Stimulated activated CD4-positive, alpha-beta T cell treated with anti-CD3 and anti-CD28 coated beads, Interleukin-4, amount 100 ng/mL, for 24 hours (primary cell): ENCODE measurements around the gene MARCO.
"Not testable (repeated sequence)": the region's sequence is repeated elsewhere in the genome, so short reads cannot be mapped to it uniquely, and the experiment has no call there.

Source experiments
- DNase-seq: peaks from one replicate; pipeline ENCODE4 v3.0.0-alpha.2; 2020

MARCO gene

DNA sequence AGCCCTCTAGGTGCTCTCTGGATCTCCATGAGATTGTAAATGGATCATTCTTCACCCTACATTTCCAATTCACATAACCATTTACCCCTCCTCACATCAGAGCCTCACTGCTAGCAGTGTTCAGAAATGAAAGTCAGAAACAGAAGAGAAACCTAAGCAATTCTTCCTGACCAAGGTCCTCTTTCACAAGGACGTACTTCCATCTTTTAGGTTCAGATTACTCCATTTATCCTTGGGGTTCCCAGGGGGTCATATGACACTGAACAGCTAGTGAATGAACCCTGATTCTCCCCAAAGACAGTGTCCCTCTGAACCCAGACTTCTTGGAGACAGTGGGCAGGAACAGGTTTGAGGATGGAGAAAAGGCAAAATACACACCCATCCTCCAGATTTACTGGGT, 12.9 kb upstream of the MARCO start:
- DNase-seq: no peak

DNA sequence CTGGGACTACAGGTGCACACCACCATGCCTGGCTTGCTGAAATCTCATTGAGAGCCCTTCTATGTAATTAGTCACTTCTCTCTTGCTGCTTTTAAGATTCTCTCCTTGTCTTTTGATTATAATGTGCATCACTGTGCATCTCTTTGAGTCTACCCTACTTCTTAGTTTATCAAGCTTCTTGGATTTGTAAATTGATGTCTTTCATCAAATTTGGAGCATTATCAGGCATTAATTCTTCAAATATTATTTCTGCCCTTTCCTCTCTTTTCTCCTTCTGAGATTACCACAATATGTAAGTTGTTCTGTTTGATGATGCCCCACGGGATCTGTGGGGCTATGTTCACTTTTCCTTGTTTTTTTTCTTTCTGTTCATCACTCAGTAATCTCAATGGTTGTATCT, 9.0 kb upstream of the MARCO start:
- DNase-seq: no peak

- no peak for DNase-seq
Measured at GRCh38 chr2:118936306-118936705, 5.7 kb upstream of the MARCO start.

- DNase-seq: no peak
Measured at GRCh38 chr2:118936936-118937335, 5.1 kb upstream of the MARCO start.

DNA sequence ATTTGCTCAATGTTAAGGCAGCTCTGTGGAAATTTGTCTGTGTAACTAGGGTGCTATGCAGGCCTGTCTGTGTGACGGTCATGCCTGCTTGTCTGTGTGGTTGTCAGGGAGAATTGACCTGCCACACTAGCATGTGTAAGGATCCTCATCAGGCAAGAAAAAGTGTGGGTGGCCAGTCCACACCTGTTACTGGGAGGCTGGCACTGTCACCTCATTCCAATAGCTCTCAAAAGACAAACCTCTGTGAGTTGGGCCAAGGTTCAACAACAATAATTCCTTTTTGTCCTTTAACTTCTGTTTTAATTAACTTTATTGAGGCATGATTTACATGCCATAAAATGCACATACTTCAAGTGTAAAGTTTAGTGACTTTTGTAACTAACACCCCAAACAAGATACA, 4.2 kb upstream of the MARCO start:
- DNase-seq: no peak

GRCh38 chr2:118939994-118940393, 2.0 kb upstream of the MARCO start:
- DNase-seq: no peak

GRCh38 chr2:118940486-118941120, 1.4 kb upstream of the MARCO start:
- no peak for DNase-seq

DNA sequence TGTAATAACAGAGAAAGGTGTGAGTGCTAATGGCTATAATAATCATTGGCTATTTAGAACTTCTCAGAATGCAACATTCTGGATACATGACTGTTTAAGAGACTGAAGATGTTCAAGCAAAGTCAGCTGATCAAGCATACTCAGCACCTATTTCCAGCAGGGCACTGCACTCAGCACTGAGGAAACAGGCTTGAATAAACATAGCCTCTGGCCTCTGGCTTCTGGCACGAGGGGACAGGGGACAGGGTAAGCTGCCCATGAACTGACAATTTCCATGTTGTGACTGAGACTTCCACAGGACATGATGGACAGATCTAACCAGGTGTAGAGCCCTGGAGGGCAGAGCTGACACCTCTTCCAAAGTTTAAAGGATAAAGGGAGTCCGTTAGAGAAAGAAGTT, 1.3 kb downstream of the MARCO start:
- DNase-seq: no peak

DNA sequence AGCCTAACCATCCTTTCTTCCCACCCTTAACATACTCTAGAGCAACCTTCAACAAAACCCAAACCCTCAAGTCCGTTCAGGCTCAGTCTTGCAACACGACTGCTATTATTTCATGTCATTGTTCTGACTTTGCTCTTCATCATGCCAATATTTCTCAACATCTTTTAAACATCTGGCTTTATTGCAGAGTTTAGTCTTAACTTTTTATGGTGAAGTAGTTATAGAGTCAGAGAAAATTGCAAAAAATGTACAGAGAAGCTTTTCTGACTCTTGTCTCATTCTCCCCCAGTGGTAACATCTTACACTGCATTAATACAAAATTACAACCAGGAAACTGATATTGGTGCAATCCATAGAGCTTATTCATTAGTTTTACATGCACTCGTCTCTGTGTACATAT, 3.9 kb downstream of the MARCO start:
- DNase-seq: no peak

- DNase-seq: not testable (repeated sequence)
Measured at GRCh38 chr2:118948266-118948665, 6.3 kb downstream of the MARCO start.

DNA sequence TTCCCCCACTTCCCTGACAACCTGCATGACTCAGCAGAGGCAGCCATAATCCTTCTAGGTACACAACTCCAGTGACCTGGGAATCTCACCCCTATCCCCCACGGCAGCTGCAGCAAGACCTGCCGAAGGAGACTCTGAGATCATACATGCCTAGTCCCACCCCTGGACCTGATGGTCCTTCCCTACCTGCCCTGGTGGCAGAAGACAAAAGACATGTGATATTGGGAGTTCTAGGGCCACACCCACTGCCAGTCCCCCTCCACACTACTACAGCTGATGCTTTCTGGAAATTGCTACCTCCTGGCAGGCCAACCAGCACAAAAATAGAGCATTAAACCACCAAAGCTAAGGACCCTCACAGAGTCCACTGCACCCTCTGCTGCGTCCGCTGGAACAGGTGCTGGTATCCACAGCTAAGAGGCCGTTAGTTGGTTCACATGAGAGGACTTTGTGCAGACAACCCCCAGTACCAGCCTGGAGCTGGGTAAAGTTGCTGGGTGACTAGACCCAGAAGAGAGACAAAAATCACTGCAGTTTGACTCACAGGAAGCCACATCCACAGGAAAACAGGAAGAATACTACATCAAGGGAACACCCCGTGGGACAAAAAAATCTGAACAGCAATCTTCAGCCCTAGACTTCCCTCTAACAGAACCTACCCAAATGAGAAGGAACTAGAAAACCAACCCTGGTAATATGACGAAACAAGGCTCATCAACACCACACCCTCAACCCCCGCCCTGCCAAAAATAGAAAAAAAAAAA, 12.5 kb downstream of the MARCO start:
- no peak for DNase-seq

DNA sequence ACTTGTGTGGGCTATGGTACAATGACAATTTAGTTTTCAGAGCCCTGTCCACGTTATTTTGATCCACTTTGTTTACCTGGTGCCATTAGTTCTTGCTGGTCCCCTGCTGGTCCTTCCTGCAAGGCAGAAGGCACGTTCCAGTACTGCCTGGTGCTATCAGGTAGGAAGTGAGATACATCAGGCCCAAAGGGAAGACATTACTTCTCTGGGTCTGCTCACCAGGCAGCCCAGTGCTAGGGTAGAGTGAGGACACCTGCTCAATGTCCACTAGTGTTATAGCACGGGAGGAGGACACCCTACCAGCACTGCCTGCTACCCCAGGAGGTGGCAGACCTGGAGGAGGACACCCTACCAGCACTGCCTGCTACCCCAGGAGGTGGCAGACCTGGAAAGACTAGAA, 23.7 kb downstream of the MARCO start:
- no peak for DNase-seq

- no peak for DNase-seq
Measured at GRCh38 chr2:118967124-118967880, 25.3 kb downstream of the MARCO start.

DNA sequence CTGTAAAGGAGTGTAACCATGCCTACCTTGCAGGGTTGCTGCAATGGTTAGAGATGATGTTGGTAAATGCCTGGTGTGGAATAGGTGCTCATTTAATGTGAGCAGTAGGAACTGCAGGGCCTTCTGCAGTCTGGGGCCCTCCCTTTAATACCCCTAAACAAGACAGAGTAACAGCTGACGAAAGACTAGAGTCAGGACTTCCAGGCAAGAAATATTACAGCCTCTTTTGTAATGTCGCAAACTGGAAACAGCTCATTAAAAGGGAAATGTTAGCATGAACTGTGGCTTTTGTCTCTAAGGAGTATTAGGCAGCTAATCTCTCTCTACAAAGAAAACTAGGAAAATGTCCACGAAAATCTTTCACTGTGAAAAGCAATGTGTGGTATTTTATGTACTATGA, 26.0 kb downstream of the MARCO start:
- DNase-seq: no peak

DNA sequence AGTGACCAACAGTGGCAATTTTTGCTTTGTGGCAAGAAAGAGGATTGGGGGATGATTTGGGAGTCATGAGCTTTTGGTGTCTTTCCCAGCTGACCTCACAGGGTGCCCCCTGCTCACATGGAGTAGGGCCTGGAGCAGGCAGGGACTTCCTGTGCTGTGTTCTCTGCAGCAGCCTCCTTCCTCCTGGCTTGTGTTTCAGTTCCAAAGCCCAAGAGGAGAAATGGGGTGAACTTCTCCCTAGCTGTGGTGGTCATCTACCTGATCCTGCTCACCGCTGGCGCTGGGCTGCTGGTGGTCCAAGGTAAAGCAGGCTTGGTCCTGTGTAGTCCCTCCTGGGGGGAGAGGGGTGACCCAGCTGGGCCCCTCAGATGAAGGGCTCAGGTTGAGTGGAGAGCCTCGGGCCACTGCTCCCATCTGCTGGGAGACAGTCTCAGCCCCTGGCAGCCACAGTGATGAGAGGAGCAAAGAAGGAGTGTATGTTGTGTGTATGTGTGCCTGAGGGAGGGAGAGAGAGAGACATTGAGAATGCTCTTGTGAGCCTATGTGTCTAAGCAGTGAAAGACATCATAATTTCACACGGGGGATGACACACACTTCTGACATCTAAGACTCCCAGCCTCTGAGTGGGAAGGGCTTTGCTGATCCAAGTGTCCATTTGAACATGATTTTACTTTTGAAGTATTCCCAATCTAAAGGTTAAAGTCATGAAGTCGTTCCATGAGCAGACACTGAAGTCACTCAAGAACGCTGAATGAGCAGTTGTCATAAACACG, 27.2 kb downstream of the MARCO start:
- no peak for DNase-seq

DNA sequence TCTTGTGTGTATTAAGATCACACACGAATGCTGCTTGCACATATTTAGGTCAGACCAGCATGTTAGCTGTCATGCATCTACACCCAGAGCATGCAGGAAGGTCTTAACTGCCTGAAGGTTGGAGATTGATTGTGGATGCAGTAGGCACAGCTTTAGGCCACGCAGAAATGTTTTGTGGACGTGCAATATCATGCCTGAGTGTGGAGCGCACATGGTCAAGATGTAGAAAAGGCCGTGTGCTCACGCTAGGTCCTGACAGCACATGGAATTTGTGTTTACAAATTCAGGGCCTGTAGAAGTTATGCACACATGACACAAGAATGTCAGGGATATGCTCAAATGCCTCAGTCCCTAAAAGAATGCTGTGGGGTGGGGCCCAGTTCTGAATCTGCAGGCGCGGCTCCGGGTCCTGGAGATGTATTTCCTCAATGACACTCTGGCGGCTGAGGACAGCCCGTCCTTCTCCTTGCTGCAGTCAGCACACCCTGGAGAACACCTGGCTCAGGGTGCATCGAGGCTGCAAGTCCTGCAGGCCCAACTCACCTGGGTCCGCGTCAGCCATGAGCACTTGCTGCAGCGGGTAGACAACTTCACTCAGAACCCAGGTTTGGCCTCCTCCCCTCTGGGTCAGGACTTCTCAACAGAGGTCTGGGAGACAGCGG, 27.9 kb downstream of the MARCO start:
- no peak for DNase-seq

DNA sequence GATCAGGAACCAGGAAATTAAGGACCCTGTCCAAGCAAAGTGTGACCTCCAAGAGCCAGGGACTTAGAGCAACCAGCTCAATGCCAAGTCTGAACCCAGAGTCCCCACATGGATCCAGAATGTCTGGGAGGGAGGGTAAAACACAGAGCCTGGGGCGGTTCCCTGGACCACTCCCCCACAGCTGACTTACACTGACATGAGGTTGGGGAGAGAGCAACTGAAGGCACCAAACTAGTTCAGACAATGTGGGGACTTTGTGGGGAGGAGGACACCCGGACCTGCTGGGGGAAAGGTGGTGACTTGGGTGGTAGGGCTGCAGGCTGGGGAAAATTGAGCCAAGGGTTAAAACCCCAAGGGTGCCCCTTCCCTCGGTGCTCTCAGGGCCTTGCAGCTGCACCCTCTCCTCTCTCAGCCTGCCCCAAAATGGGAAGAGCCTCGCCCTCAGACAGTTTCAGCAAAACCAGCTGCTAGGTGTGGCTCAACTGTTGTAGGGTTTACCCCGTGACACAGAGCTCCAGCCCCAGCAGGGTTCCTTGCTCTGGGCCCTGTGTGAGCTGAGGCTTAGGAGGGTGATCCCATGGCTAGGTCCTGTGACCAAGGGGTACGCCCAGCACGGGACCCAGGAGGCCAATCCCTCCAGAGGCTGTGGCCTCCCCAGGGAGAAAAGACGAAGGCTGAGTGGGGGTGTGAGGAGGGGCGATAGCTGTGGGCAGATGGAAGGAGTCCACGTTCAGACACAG, 28.6 kb downstream of the MARCO start:
- no peak for DNase-seq

GRCh38 chr2:118971245-118972122, 29.5 kb downstream of the MARCO start:
- no peak for DNase-seq

- DNase-seq: no peak
Measured at GRCh38 chr2:118973542-118973951, 31.6 kb downstream of the MARCO start.

DNA sequence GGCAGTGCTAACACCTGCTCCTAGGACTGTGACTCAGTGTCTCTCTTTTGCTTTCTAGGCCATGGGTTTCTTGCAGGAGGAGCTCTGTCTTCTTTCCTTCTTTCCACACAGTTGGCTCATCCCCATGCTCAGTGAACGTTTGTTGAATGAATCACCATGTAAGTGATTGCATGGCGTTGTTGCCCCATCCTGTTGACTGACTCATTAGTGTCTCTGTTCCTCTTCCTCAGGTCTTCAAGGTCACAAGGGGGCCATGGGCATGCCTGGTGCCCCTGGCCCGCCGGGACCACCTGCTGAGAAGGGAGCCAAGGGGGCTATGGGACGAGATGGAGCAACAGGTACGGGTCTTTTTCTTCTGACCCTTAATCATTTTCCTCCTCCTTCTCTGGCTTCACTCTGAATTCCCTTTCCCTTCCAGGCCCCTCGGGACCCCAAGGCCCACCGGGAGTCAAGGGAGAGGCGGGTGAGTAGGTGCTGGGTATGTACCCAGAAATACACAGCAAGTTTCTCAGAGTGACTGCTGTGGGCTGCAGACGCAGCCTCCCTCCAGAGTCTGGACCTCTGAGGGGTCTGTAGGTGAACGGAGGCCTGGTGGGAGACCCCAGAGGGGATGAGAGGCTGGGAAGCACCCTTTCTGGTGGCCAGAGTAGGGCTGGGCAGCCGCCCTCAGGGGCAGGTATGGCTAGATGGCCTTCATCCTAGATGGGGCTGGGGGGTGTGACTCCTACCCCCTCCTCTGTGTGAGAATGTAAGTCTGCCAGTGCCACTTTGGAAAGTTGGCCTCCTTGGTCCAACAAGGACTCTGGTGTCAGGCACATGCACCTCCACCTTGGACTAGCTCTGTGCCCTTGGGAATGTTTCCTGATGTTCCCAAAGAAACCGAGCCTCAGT, 32.4 kb downstream of the MARCO start:
- no peak for DNase-seq
